ENCODE data around the gene CARD14. TPM values are rescaled to one million over a fixed set of nuclear protein-coding genes. Genes with fewer than 3 reads are reported as not detected.

The CARD14 gene
- total RNA-seq, 2 donors from 2014 or later = 0.29 to 0.54 TPM

GRCh38 chr17:80125656-80126448, 44.0 kb upstream of the CARD14 start:
- Histone ChIP-seq H3K36me3 (no peaks in the 10 kb centered on the region), H3K9ac (ENCODE audit: low read depth in 2 of 2, low read length in 2 of 2) (no peak overlapping the region), H3K27me3 (no peaks in the 10 kb centered on the region), H3K9me3 (no peaks in the 10 kb centered on the region), H3K4me1 (no peaks in the 10 kb centered on the region), H3K27ac (no peak overlapping the region), H3K4me3 (no peak overlapping the region)
- no peak for TF ChIP-seq CTCF (IDR thresholded peaks at IDR 0.05)
- no peak for DNase-seq
- intact Hi-C loops (cut with DNase I) = no loop called here

GRCh38 chr17:80126449-80126715, 43.4 kb upstream of the CARD14 start:
- no peaks in the 10 kb centered on the region for H3K27me3 ChIP-seq
- no peak overlapping the region for H3K27ac ChIP-seq
- TF ChIP-seq CTCF (IDR thresholded peaks at IDR 0.05) = no peak
- intact Hi-C loops (cut with DNase I) = no loop called here
- no peak overlapping the region for H3K9ac ChIP-seq (ENCODE audit: low read depth in 2 of 2, low read length in 2 of 2)
- H3K36me3 ChIP-seq = no peaks in the 10 kb centered on the region
- H3K4me3 ChIP-seq = no peak overlapping the region
- H3K9me3 ChIP-seq = no peaks in the 10 kb centered on the region
- no peaks in the 10 kb centered on the region for H3K4me1 ChIP-seq
- DNase-seq = no peak

GRCh38 chr17:80129006-80129565, 40.7 kb upstream of the CARD14 start:
- Histone ChIP-seq H3K4me3 (no peak overlapping the region), H3K36me3 (peaks cover 9% of the 10 kb centered on the region), H3K9me3 (no peaks in the 10 kb centered on the region), H3K27ac (no peak overlapping the region), H3K9ac (ENCODE audit: low read depth in 2 of 2, low read length in 2 of 2) (no peak overlapping the region), H3K27me3 (no peaks in the 10 kb centered on the region), H3K4me1 (no peaks in the 10 kb centered on the region)
- no peak for TF ChIP-seq CTCF (IDR thresholded peaks at IDR 0.05)
- intact Hi-C loops (cut with DNase I) = no loop called here
- DNase-seq = no peak

GRCh38 chr17:80130992-80131391, 38.8 kb upstream of the CARD14 start:
- intact Hi-C loops (cut with DNase I) = no loop called here
- no peaks in the 10 kb centered on the region for H3K27me3 ChIP-seq
- no peak overlapping the region for H3K27ac ChIP-seq
- no peak overlapping the region for H3K4me3 ChIP-seq
- no peaks in the 10 kb centered on the region for H3K9me3 ChIP-seq
- H3K9ac ChIP-seq (ENCODE audit: low read depth in 2 of 2, low read length in 2 of 2) = no peak overlapping the region
- TF ChIP-seq CTCF (IDR thresholded peaks at IDR 0.05) = no peak
- no peaks in the 10 kb centered on the region for H3K4me1 ChIP-seq
- peaks cover 22% of the 10 kb centered on the region for H3K36me3 ChIP-seq
- DNase-seq = no peak

GRCh38 chr17:80132906-80133625, 36.8 kb upstream of the CARD14 start:
- H3K4me1 ChIP-seq = no peaks in the 10 kb centered on the region
- peaks cover 37% of the 10 kb centered on the region for H3K36me3 ChIP-seq
- H3K27me3 ChIP-seq = no peaks in the 10 kb centered on the region
- H3K27ac ChIP-seq = no peak overlapping the region
- no peaks in the 10 kb centered on the region for H3K9me3 ChIP-seq
- H3K4me3 ChIP-seq = no peak overlapping the region
- no peak for TF ChIP-seq CTCF (IDR thresholded peaks at IDR 0.05)
- intact Hi-C loops (cut with DNase I) = no loop called here
- no peak for DNase-seq
- H3K9ac ChIP-seq (ENCODE audit: low read depth in 2 of 2, low read length in 2 of 2) = no peak overlapping the region
